HL-60 (cell line): ENCODE data around the gene NACC2.

Experiments
- DNase-seq, 2 experiments: peaks; one replicate each; pipeline ENCODE4 v3.0.0-alpha.2; 2010 to 2020; ENCODE audit warnings: low read depth in 1 of 2, low spot score in 1 of 2
- H3K27ac ChIP-seq: fragments of 250-450 bp; sonication (Bioruptor Pico); replicated peaks from 2 replicates; pipeline ENCODE4 v1.5.1; 2020; ENCODE audit warnings: mild to moderate bottlenecking, moderate library complexity
- H3K27me3 ChIP-seq: fragments of 250-450 bp; sonication (Bioruptor Pico); 2 replicates; pipeline ENCODE4 v1.5.1; 2021; ENCODE audit warnings: mild to moderate bottlenecking, moderate library complexity; ENCODE audit not compliant: insufficient read depth, poor library complexity, severe bottlenecking
- H3K4me3 ChIP-seq: replicated peaks from 2 replicates; pipeline ENCODE4 v1.5.1; 2011; ENCODE audit warnings: mild to moderate bottlenecking, control low read depth, low read length; ENCODE audit not compliant: insufficient read depth
- GABPA ChIP-seq: IDR thresholded peaks from 2 replicates; pipeline ENCODE4 v1.6.1; 2012; ENCODE audit warnings: low read depth
- POLR2AphosphoS5 ChIP-seq: IDR thresholded peaks from 2 replicates; pipeline ENCODE4 v1.6.1; 2012; ENCODE audit warnings: low read depth
- REST ChIP-seq: IDR thresholded peaks from 2 replicates; pipeline ENCODE4 v1.6.1; 2012; ENCODE audit warnings: low read depth; ENCODE audit not compliant: insufficient replicate concordance
- SPI1 ChIP-seq: IDR thresholded peaks from 2 replicates; pipeline ENCODE4 v1.6.1; 2012; ENCODE audit warnings: low read depth, mild to moderate bottlenecking, borderline replicate concordance
- TF ChIP-seq, protein P1 (sequence below): IDR thresholded peaks from one replicate; pipeline ENCODE4 v1.5.1; 2011; ENCODE audit warnings: low read length, control low read depth, inconsistent platforms; ENCODE audit not compliant: insufficient read depth

NACC2 gene

DNA sequence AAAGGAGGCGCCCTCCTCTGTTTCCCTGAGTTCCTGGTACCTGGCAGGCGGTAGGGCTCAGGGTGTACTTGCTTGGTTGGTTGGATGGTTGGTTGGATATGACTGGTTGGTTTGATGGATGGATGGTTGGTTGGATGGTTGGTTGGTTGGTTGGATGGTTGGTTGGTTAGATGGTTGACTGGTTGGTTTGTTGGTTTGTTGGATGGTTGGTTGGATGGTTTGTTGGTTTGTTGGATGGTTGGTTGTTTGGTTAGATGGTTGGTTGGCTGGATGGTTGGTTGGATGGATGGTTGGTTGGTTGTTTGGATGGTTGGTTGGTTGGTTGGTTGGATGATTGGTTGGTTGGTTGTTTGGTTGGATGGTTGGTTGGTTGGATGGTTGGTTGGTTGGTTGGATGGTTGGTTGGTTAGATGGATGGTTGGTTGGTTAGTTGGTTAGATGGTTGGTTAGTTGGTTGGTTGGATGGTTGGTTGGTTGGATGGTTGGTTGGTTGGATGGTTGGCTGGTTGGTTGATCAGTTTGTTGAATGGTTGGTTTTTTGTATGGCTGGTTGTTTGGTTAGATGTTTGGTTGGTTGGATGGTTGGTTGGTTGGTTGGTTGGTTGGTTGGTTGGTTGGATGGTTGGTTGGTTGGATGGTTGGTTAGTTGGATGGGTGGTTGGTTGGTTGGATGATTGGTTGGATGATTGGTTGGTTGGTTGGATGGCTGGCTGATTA is 30.0 kb upstream of the NACC2 start:
- Histone ChIP-seq H3K4me3 (no peak overlapping the region), H3K27ac (no peak overlapping the region), H3K27me3 (peaks cover 18% of the 10 kb centered on the region)
- DNase-seq: no peak
- TF ChIP-seq POLR2AphosphoS5 (no peak), SPI1 (no peak), REST (no peak), GABPA (no peak)
- TF ChIP-seq, protein P1, sequence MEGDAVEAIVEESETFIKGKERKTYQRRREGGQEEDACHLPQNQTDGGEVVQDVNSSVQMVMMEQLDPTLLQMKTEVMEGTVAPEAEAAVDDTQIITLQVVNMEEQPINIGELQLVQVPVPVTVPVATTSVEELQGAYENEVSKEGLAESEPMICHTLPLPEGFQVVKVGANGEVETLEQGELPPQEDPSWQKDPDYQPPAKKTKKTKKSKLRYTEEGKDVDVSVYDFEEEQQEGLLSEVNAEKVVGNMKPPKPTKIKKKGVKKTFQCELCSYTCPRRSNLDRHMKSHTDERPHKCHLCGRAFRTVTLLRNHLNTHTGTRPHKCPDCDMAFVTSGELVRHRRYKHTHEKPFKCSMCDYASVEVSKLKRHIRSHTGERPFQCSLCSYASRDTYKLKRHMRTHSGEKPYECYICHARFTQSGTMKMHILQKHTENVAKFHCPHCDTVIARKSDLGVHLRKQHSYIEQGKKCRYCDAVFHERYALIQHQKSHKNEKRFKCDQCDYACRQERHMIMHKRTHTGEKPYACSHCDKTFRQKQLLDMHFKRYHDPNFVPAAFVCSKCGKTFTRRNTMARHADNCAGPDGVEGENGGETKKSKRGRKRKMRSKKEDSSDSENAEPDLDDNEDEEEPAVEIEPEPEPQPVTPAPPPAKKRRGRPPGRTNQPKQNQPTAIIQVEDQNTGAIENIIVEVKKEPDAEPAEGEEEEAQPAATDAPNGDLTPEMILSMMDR: no peak

GRCh38 chr9:136122425-136123383 is 27.6 kb upstream of the NACC2 start:
- Histone ChIP-seq H3K4me3 (no peak overlapping the region), H3K27ac (no peak overlapping the region), H3K27me3 (peaks cover 6% of the 10 kb centered on the region)
- DNase-seq: peak; percentile 51 to 66
- TF ChIP-seq REST (no peak), POLR2AphosphoS5 (no peak), GABPA (no peak), SPI1 (no peak)
- TF ChIP-seq, protein P1: peak; percentile 74

DNA sequence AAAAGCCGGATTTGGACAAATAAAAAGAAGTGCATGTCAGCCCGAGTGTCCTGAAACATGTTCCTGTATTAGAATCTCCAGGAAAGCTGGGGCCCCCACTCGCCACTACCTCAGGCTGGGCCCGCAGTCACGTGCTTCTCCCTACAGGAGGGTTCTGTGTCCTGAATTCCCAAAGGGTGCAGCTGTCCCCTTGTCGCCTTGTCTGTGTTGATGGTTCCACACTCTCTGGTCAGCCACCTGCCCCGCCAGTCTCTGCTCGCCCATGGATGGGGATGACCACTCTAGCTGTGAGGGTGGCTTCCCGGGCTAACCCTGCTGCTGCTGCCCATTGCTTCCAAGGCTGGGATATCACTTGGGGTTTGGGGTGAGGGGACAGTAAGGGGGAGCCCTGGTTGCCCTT is 26.7 kb upstream of the NACC2 start:
- Histone ChIP-seq H3K27ac (no peak overlapping the region), H3K27me3 (peaks cover 6% of the 10 kb centered on the region), H3K4me3 (no peak overlapping the region)
- TF ChIP-seq, protein P1: no peak
- TF ChIP-seq REST (no peak), POLR2AphosphoS5 (no peak), SPI1 (no peak), GABPA (no peak)
- DNase-seq: no peak
